MM.1S (cell line): Measurements from ENCODE around the gene HNRNPC.
A peak's percentile ranks its signal among the peaks of the same experiment; 100 is the strongest.

Experiments
- DNase-seq: peaks from one replicate; pipeline ENCODE4 v3.0.0-alpha.2; 2015
- H2AFZ ChIP-seq: fragments of 300-600 bp; sonication (generic); 2 replicates; pipeline ENCODE4 v1.6.0; 2016; ENCODE audit warnings: antibody characterized with exemption, low read length
- H3F3A ChIP-seq: fragments of 300-600 bp; sonication (generic); 2 replicates; pipeline ENCODE4 v1.6.1; 2016; ENCODE audit warnings: mild to moderate bottlenecking, antibody characterized with exemption, low read length, moderate library complexity, mixed read lengths; ENCODE audit not compliant: insufficient read depth
- H3K27ac ChIP-seq: fragments of 300-600 bp; sonication (generic); 2 replicates; pipeline ENCODE4 v1.5.1; 2016; ENCODE audit warnings: mild to moderate bottlenecking, low read length
- H3K27me3 ChIP-seq: fragments of 300-600 bp; sonication (generic); replicated peaks from 2 replicates; pipeline ENCODE4 v1.6.0; 2016; ENCODE audit warnings: low read length; ENCODE audit not compliant: insufficient read depth
- H3K36me3 ChIP-seq: fragments of 300-600 bp; sonication (generic); replicated peaks from 2 replicates; pipeline ENCODE4 v1.6.1; 2016; ENCODE audit warnings: mild to moderate bottlenecking, low read length, mixed read lengths; ENCODE audit not compliant: insufficient read depth
- H3K4me1 ChIP-seq: fragments of 300-600 bp; sonication (generic); 2 replicates; pipeline ENCODE4 v1.6.1; 2016; ENCODE audit warnings: low read length, mixed read lengths
- H3K4me2 ChIP-seq: fragments of 300-600 bp; sonication (generic); 2 replicates; pipeline ENCODE4 v1.6.0; 2016; ENCODE audit warnings: low read depth, low read length
- H3K4me3 ChIP-seq: fragments of 300-600 bp; sonication (generic); 2 replicates; pipeline ENCODE4 v1.5.1; 2016; ENCODE audit warnings: low read length, mixed read lengths
- H3K79me2 ChIP-seq: fragments of 300-600 bp; sonication (generic); 2 replicates; pipeline ENCODE4 v1.6.1; 2016; ENCODE audit warnings: mixed run types, low read length, mixed read lengths
- H3K9ac ChIP-seq: fragments of 300-600 bp; sonication (generic); 2 replicates; pipeline ENCODE4 v1.6.1; 2016; ENCODE audit warnings: low read length, mixed read lengths
- H3K9me2 ChIP-seq: fragments of 300-600 bp; sonication (generic); replicated peaks from 2 replicates; pipeline ENCODE4 v1.6.1; 2016; ENCODE audit warnings: mild to moderate bottlenecking, low read length, mixed read lengths; ENCODE audit not compliant: insufficient read depth
- H3K9me3 ChIP-seq: fragments of 300-600 bp; sonication (generic); replicated peaks from 2 replicates; pipeline ENCODE4 v1.6.1; 2016; ENCODE audit warnings: mild to moderate bottlenecking, low read length, mixed read lengths; ENCODE audit not compliant: insufficient read depth
- H4K20me1 ChIP-seq: fragments of 300-600 bp; sonication (generic); 2 replicates; pipeline ENCODE4 v1.6.1; 2016; ENCODE audit warnings: mild to moderate bottlenecking, low read length, moderate library complexity, mixed read lengths; ENCODE audit not compliant: insufficient read depth
- CTCF ChIP-seq: fragments of 300-600 bp; sonication (generic); IDR thresholded peaks from 2 replicates; pipeline ENCODE4 v1.5.1; 2016; ENCODE audit warnings: antibody characterized with exemption, low read length, mixed read lengths
- EZH2 ChIP-seq: fragments of 300-600 bp; sonication (generic); optimal IDR thresholded peaks from 2 replicates; pipeline ENCODE3; 2017; ENCODE audit warnings: low read depth, mild to moderate bottlenecking, antibody characterized with exemption, low read length, mixed read lengths
- EZH2phosphoT487 ChIP-seq: fragments of 300-600 bp; sonication (generic); IDR thresholded peaks from 2 replicates; pipeline ENCODE4 v1.6.1; 2018; ENCODE audit warnings: antibody characterized with exemption, low read length

HNRNPC gene

GRCh38 chr14:21192875-21193535 is 76.2 kb downstream of the HNRNPC start:
- TF ChIP-seq EZH2phosphoT487 (no peak), EZH2 (no peak), CTCF (no peak)
- DNase-seq = no peak

GRCh38 chr14:21192447-21192822 is 76.8 kb downstream of the HNRNPC start:
- TF ChIP-seq CTCF (no peak), EZH2phosphoT487 (no peak), EZH2 (no peak)
- DNase-seq = no peak
- H3K9me3 ChIP-seq = no peaks in the 10 kb centered on the region

More at GRCh38 chr14:21192875-21193535, 76.2 kb downstream of the HNRNPC start:
- Histone ChIP-seq H3K9ac (no peak overlapping the region), H3K9me3 (no peaks in the 10 kb centered on the region), H3F3A (no peaks in the 10 kb centered on the region; the same call in 1 of the 2 replicates), H3K4me3 (no peak overlapping the region), H2AFZ (no peak overlapping the region), H3K9me2 (no peaks in the 10 kb centered on the region), H3K36me3 (no peaks in the 10 kb centered on the region), H3K79me2 (no peaks in the 10 kb centered on the region), H3K4me2 (no peak overlapping the region), H4K20me1 (no peaks in the 10 kb centered on the region), H3K27me3 (no peaks in the 10 kb centered on the region), H3K27ac (no peak overlapping the region), H3K4me1 (no peaks in the 10 kb centered on the region)

DNA sequence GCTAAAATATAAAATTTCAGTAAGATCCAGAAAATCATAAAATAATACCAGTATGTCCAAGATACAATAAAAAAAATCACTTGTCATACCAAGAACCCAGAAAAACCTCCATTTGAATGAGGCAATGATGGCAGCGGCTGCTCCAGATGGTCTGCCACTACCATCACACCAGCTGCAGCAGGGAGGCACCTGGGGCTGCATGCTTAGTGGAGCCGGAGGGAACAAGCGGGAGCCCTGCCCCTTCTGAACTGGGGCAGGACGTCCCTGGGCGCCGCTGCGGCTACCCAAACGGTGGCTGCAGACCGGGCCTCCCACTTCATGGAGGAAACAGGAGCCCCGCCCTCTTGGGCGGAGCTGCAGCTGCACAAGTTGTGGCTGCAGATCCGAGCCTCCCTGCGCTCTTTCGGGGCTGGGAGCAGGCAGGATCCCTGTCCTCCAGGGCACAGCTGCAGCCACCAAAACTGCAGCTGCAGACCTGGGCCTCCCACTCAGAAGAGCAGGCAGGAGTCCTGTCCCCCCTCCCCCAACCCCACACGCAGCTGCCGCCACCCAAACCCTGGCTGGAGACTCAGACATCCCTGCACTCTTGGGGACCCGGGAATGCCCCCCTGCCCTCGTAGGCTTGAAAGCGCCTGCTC is 77.3 kb downstream of the HNRNPC start:
- no peaks in the 10 kb centered on the region for H3K36me3 ChIP-seq
- H3K9me2 ChIP-seq = no peaks in the 10 kb centered on the region
- no peaks in the 10 kb centered on the region for H4K20me1 ChIP-seq
- 0 out of 2 replicates have a peak overlapping the region, but pooled peaks have one; percentile 10 for H3K4me3 ChIP-seq
- TF ChIP-seq EZH2 = no peak
- no peak for TF ChIP-seq EZH2phosphoT487
- TF ChIP-seq CTCF = no peak
- H3K9ac ChIP-seq = no peak overlapping the region
- H3K4me2 ChIP-seq = peak overlapping the region; percentile 54
- peak overlapping the region; percentile 51; the same call in 1 of the 2 replicates for H2AFZ ChIP-seq
- no peaks in the 10 kb centered on the region for H3K27me3 ChIP-seq
- H3K79me2 ChIP-seq = no peaks in the 10 kb centered on the region
- H3K27ac ChIP-seq = no peak overlapping the region
- H3K9me3 ChIP-seq = no peaks in the 10 kb centered on the region
- H3K4me1 ChIP-seq = no peaks in the 10 kb centered on the region
- H3F3A ChIP-seq = no peaks in the 10 kb centered on the region; the same call in 1 of the 2 replicates
- DNase-seq = peak; percentile 86

More at GRCh38 chr14:21192447-21192822, 76.8 kb downstream of the HNRNPC start:
- Histone ChIP-seq H3K9me2 (no peaks in the 10 kb centered on the region), H3K9ac (no peak overlapping the region), H2AFZ (0 out of 2 replicates have a peak overlapping the region, but pooled peaks have one; percentile 51), H3K36me3 (no peaks in the 10 kb centered on the region), H3K4me3 (0 out of 2 replicates have a peak overlapping the region, but pooled peaks have one; percentile 10), H3F3A (no peaks in the 10 kb centered on the region; the same call in 1 of the 2 replicates), H3K79me2 (no peaks in the 10 kb centered on the region), H3K27ac (no peak overlapping the region), H3K4me2 (peak overlapping the region; percentile 54), H4K20me1 (no peaks in the 10 kb centered on the region), H3K27me3 (no peaks in the 10 kb centered on the region), H3K4me1 (no peaks in the 10 kb centered on the region)
